ENCODE results near the gene ALPL.
"Not testable (repeated sequence)": the region's sequence is repeated elsewhere in the genome, so short reads cannot be mapped to it uniquely, and the experiment has no call there.

The ALPL gene

GRCh38 chr1:21509351-21510112 lies at the start of gene ALPL:
Gene ALPL (plus strand): TSS chr1:21509423. CDS start chr1:21554082, 44,659 bp downstream.
- DNase-seq = no peak

DNA sequence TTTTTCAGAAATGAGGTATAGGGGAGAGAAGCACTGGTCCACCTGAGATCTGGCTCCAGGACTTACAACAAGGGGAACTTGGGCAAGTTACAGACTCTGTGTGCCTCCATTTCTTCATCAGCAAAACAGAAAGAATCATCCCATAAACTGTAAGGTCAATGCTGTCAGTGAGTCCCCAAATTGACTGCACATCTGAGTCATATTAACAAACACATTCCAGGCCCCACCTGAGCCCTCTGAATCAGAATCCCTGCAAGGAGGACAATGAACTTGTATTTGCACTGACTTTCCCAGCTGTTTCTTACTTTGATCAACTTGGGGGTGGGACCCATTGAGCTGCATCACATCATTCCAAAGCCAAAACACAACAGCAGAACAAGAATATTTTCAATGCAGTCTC lies 44.1 kb upstream of the ALPL start:
- not testable (repeated sequence) for DNase-seq

- DNase-seq = not testable (repeated sequence)
Measured at GRCh38 chr1:21467946-21468345, 41.3 kb upstream of the ALPL start.

DNA sequence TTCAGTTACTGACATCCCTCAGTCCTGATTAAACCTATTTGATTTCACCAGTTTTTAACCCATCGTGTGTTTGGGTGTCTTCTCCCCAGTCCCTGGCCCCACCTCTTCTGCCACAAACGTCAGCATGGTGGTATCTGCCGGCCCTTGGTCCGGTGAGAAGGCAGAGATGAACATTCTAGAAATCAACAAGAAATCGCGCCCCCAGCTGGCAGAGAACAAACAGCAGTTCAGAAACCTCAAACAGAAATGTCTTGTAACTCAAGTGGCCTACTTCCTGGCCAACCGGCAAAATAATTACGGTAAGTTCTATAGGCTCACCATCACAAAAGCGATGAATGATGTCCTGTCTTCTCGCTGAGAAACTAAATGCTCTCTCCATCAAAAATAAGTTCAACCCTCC lies 40.6 kb upstream of the ALPL start:
- no peak for DNase-seq

GRCh38 chr1:21469581-21469980 lies 39.6 kb upstream of the ALPL start:
- DNase-seq = no peak

DNA sequence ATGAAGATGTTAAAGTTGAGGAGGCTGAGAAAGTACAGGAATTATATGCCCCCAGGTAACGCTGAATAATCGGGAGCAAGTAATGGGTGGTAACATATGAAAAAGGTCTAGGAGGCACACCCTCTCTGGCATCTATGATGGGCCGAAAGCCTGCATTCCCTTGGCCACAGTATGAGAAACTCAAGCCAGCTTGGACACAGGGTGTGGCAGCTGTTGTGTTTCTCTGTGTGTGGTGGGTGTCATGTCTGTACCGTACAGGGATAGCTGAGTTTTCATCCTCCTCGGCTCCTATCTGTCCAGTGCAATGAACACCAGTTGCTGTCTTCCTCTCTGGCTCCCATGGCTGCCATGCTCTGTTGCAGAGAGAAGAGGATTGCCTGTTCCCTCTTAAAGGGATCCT lies 36.4 kb upstream of the ALPL start:
- DNase-seq = no peak

DNA sequence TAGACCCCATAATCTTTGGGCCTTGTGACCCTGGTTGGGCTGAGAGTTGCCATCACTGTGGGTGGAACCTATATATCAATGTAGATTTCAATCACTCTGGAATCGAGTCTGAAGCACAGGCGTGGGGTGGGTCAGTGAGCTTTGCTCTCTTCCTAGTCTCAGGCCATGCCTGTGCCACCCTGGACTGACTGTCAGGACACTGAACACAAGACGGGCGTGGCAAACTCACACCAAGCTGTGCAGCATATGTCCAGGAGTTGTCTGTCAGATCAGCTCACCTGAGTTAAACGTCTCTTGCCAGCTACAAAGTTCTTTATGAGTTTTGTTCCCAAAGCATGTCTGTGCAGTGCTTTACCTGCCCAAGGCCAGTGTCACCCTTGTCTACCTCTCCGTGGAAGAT lies 30.9 kb upstream of the ALPL start:
- DNase-seq = no peak

GRCh38 chr1:21483881-21484280 lies 25.3 kb upstream of the ALPL start:
- DNase-seq = not testable (repeated sequence)

DNA sequence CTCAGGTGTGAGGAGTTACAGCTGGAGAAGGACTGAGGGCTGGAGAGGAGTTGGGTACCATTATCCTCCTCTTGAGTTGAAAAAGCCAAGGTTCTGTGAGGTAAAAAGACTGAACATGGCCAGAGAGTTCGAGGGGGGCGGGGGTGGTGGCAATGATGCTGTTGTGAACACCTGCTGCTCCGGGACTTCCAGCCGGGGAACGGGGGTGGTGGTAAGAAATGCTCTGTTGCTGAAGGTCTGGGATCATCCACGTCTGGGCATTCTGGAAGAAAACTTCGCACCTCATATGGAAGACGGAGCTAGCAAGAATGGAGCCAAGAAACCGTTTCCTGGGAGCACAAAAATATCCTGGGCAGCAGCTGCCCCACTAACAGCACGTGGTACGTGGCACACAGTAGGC lies 20.1 kb upstream of the ALPL start:
- no peak for DNase-seq

GRCh38 chr1:21490774-21491487 lies 18.3 kb upstream of the ALPL start:
- no peak for DNase-seq

- DNase-seq = no peak
Measured at GRCh38 chr1:21491488-21492355, 17.5 kb upstream of the ALPL start.

- no peak for DNase-seq
Measured at GRCh38 chr1:21492356-21492625, 16.9 kb upstream of the ALPL start.

DNA sequence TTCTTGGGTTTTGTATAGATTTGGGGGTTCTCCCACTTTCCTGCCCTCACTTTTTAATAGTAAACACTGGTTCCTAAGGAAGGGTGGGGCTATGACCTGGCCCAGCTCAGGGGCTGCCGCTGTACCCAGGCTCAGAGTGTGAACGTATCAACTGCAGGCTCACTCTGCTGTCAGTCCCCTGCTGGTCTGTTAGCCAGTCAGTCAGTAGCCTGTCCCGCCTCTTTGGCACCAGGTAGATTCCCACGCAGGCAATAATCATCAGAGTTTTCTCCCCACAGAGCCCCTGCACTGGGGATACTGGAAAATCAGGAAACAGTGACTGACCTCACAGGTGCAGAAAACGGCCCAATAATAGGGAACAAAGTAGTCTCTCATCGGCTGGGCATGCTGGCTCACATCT lies 15.0 kb upstream of the ALPL start:
- no peak for DNase-seq

- DNase-seq = no peak
Measured at GRCh38 chr1:21495225-21495820, 13.9 kb upstream of the ALPL start.

DNA sequence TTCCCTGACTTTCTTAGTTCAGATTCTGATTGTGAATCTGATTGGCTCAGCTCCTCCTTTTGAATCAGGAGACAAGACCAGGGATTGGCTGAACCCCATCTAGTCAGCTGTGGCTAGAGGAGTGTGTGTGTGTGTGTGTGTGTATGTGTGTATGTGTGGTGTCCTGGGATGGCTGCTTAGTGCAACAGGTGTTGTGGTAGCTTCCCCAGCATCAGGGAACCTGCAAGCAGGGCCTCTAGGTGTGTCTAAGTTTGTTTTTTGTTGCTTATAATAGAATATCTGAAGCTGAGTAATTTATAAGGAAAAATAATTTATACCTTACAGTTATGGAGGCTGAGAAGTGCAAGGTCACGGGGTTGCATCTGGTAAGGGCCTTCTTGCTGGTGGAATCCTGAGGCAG lies 13.2 kb upstream of the ALPL start:
- DNase-seq = no peak

- DNase-seq = no peak
Measured at GRCh38 chr1:21496886-21497285, 12.3 kb upstream of the ALPL start.

DNA sequence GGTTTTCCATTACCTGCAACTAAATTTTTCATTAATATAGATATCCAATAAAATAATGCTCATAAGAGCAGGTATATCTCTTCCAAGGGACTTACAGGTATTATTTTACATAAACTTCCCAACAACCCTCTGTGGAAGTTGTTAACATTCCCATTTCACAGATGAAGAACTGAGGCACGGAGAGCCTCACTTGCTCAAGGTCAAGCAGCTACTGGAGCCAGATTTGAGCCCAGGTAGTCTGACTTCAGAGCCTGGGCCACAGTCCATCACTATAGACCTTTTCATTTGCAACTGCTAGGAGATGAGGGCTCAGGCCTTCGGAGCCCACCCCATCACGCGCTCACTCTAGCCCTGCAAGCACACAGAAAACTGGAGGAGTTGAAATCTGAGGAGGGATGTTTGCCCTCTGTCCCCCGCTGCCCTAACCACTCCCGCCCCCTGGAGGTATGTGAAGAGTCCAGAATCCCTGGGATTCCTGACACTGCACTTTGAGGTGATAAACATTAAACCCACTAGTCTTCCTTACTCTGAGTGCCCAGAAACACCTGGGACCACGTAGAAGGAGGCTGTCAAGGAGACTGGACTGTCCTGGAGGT lies 11.7 kb upstream of the ALPL start:
- DNase-seq = no peak

GRCh38 chr1:21499283-21499950 lies 9.8 kb upstream of the ALPL start:
- no peak for DNase-seq

DNA sequence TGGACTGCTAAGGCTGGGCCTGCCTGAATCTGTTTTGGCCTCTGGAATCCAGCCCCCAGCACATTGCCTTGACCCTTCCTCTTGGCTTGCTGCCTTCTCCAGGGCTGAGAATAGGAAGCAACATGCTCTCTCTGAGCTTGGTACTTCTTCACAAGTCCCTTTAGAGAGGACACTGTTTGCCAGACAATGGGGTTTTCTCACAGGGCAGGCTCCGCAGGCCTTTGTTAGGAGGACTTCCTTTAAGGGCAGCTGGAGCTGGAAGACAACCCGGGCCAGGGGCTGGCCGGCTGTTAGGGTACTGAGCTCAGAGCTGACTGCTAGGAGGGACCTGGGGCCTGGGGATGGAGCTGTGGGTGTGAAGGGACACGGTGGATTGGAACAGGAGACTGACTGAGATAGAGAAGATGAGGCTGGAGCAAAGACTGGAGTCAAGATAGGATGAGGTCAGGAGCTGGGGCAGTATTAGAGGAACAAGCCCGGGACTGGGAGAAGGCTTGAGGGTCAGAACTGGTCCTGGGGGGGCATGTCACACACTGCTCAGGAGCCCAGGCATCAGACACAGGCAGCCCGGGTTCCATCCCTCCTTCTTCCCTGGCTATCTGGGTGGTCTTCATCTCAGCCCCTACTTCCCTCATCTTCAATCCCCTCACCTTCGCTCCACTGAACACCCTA lies 5.4 kb upstream of the ALPL start:
- DNase-seq = no peak

GRCh38 chr1:21506804-21507203 lies 2.4 kb upstream of the ALPL start:
- no peak for DNase-seq

DNA sequence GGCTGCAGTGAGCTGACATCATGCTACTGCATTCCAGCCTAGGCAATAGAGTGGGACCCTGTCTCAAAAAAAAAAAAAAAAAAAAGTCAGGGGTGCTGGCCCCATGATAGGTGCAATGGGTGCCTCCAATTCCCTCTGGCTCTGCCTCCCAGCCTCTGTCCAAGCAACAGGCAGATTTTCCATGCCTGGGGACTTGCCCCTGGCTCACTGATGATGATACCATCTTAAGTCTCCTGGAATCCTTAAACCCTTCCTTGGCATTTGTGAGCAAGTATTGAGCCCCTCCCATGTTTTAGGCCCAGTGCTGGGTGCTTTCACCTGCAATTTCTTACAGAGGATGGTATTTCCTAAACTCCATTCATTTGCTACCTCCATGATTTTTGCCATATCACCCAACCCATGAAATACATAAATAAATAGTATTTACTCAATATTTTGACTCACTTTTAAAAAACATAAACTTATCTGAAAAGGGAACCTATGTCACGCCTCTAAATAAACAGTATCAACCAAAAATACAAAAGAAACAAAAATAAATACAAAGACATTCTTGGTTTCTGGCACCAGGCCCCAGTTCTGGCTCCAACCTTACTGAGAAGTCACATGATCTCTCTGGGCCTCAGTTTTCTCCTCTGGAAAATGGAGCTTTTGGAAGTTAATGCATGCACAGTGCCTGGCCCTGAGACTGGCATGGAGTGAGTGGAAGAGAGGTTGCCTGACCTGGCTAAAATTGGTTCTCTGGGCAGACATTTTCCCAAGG lies 1.5 kb upstream of the ALPL start:
- no peak for DNase-seq

Data from activated CD8-positive, alpha-beta memory T cell treated with anti-CD3 and anti-CD28 coated beads for 24 hours (primary cell).